ENCODE data around the gene PLA2R1.
"Not testable (repeated sequence)": the region's sequence is repeated elsewhere in the genome, so short reads cannot be mapped to it uniquely, and the experiment has no call there.

PLA2R1 gene

DNA sequence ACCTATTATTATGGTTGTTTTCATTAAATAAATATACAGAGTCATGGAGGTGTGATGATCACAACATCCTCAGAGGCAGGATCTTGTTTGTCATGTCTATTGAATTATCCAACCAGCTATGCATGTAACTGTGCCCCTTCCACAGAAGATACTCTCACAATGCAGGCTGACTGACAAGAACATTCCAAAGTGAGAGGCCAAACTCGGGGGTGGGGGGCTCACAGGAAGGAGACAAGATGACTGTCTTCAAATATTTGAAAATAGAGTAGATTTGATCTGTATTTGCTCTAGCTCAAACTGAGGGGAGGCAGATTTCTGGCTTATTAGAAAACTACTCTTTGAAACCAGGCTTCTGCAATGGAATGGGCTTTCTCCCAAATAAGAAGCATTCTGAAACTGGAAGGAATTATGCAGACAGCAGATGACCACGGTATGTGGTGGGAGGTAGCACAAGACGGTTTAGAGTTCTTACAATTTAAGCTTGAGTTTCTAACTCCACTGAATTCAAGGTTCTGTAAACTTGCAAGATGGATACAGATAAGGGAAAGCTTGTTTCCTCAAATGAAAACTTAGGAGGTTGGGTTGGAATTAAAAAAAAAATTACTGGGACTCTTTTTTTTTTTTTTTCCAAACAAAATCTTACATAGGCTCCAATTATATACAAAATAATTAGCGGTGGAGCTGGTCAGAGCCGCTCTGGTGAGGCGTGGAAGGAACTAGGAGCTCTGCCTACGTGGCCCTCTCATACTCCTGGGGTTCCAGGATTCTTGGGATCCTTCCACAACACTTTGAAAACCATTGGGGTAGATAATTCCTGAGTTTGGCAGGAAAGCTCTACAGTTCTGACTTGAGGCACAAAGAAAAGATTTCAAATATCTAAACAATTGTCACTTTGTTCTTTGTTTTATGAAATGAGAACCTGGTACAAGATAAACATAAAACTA, 79.3 kb downstream of the PLA2R1 start:
- no peak for DNase-seq (ENCODE audit: low read depth in 3 of 3)

DNA sequence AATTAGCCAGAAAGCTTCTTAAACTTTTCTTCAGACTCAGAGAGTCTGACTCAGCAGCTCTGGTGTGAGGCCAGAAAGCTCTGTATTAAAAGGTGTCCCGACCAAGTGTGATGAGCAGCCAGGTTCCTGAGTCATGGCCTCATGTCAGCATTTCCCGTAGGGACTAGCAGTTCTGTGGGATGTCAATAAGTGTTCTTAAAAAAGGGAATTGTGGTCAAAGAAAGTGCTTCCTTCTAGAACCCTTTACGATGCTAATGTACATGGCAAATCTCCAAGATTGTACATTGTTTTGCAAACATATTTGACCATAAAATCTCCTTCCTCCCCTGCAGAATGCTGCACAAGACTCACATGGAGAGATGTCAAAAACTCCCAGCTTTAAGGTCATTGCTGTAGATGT, 80.1 kb downstream of the PLA2R1 start:
- no peak for DNase-seq (ENCODE audit: low read depth in 3 of 3)

DNA sequence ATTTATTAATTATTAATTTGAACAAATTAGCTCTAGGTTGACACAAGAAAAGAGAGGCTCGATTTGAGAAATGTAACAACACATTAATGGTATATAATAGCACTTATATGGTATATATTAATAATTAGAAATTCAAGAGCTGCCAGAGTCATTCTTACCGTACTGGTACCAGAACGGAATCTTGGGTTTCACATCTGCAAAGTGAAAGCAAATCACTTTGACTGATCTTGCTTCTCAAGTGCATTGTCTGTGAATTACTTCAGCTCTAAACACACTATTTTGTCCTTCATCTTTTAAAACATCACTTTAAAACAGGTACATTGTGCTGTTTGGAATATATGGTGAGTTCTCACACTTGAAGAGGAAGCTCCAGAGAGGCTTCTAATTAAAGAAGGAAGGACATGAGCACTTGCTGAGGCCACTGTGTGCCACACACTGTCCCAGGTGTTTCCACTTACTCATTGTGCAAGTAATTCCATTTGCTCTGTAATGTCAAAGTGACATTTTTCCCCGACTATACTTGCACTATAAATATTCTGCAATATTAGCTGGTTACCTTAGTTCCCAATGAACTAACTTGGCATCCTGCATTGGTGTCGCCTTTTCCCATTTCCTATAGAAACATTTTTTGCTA, 85.8 kb downstream of the PLA2R1 start:
- no peak for DNase-seq (ENCODE audit: low read depth in 3 of 3)

DNA sequence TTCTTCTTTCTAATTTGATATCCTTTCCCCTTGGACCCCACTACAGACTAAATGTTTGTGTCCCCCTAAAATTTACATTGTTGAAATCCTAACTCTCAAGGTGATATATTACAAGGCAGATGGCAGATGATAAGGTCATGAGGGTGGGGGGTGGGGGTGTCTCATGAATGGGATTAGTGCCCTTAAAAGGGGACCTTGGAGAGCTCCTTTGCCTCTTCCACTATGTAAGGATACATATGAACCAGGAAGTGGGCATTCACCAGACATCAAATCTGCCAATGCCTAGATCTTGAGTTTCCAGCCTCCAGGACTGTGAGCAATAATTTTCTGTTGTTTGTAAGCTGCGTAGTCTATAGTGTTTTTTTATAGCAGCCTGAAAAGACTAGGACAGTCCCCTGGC, 89.1 kb downstream of the PLA2R1 start:
- DNase-seq (ENCODE audit: low read depth in 3 of 3) = no peak

DNA sequence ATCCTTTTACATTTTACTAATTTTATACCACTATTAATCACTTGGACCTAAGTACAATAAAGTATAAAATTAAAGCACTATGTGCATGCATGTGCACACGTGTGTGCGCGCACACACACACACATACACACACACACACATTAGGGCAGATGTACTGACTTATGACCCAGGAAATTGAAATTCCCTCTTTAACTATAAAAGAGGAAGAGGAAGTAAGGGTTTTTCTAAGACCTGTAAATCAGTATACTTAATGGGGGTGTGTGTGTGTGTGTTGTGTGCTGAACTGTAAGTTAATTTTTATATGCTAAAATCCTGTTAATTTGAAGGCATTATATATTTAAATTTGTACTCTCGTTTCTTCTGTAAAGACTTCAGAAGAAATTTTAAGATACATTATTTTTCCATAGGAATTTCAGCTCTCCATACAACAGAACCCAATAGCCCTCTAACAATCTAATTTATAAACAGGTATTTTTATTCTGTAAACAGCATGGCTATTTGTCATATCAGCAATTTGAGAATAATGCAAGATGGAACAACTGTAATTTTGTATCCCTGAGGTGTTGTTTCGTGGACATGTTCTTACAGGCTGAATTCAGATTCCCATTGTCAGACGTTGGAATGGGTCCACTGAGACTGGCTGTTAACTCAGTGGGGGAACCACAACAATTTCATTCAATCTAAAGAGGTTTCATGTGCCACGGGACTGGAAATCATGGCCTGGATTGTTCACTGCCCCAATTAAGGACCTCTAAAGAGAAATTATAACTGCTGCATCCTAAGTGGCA, 90.9 kb downstream of the PLA2R1 start:
- DNase-seq (ENCODE audit: low read depth in 3 of 3) = no peak

DNA sequence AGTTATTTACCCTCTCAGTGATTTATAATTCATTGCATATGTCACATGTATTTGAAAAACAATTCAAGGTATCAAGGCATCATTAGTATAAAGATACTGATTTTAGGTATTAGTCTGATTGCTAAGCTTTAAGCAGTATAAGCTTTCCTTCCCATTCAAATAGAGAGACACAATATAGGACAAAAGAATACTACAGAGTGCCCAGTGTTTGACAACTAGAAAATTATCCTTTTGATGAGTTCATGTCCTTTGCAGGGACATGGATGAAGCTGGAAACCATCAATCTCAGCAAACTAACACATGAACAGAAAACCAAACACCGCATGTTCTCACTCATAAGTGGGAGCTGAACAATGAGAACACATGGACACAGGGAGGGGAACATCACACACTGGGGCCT, 91.9 kb downstream of the PLA2R1 start:
- not testable (repeated sequence) for DNase-seq (ENCODE audit: low read depth in 3 of 3)

DNA sequence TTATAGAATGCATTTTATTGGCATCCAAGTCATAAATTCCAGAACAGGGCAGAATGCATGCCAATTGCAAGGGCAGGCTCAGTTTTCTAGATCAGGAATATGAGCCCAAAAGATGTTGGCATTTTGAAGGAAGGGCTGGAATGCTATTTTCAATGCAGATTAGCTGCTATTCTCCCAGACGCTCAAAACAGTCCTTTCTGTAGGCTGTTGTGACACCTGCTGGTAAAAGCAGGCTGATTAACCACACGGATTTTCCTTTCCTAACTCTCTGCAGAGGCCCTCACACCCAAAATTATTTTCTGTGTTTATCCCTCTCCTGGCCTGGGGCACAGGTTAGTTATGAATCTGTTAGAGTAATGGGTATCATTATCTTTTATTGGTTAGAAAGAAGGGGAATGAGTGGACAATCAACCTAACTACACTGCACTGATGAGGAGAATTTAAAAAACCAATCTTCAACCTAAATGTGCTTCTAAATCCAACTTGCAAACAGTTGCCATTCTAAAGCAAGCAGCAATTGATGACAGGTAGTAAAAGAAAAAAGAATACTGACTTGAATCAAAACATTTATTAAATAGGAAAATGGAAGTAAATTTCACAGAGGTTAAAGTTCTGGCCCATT, 94.0 kb downstream of the PLA2R1 start:
- no peak for DNase-seq (ENCODE audit: low read depth in 3 of 3)

DNA sequence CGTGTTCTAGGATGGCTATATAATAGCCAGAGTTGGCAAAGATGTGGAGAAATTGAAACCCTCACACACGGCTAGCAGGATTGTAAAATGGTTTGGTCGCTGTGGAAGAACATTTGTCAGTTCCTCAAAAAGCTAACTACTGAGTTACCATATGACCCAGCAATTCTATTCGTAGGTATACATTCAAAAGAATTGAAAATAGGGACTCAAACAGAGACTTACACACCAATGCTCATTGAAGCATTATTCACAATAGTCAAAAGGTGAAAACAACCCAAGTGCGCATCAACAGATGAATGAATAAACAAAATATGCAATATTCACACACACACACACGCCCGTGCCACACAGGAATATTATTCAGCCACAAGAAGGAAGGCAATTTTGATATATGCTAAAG, 98.7 kb downstream of the PLA2R1 start:
- DNase-seq (ENCODE audit: low read depth in 3 of 3) = no peak

DNA sequence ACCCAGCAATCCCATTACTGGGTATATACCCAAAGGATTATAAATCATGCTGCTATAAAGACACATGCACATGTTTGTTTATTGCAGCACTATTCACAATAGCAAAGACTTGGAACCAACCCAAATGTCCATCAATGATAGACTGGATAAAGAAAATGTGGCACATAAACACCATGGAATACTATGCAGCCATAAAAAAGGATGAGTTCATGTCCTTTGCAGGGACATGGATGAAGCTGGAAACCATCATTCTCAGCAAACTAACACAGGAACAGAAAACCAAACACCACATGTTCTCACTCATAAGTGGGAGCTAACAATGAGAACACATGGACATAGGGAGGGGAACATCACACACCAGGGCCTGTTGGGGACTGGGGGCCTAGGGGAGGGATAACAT, 99.9 kb downstream of the PLA2R1 start:
- DNase-seq (ENCODE audit: low read depth in 3 of 3) = not testable (repeated sequence)

DNA sequence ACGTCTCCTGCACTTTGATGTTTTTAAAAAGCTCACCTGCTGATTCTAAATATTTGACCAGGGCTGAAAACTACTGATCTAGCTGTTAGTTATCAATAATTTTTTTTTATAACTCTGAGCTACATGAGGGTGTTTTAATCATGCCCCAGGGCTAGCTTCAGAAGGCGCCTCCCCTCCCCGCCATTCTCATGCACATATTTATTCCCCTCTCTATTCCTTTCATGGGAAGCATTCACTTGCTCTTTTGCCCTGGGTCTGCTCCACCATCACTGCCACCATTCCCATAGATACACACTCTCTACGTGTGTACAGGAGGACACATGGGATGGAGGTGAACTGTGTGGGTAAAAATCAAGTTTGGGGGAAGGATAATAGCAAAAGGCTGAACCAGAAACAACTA, 101.0 kb downstream of the PLA2R1 start:
- DNase-seq (ENCODE audit: low read depth in 3 of 3) = no peak

DNA sequence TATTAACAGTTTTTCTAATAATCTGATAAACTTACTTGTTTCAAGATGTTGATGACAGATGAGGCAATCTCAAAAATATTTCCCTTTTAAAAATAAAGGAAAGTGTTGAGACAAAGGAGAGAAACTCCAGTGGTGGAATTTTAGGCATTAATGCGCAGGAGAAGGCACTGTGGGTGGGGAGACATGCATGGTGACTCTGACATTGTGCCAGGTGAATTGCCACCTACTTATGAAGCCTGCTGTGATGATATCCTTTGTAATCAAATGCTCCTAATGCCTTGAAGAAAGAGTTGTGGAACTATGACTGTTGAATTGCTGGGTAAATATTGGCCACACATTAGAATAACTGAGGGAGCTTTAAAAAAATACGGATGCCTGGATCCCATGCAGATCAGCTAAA, 101.4 kb downstream of the PLA2R1 start:
- no peak for DNase-seq (ENCODE audit: low read depth in 3 of 3)

DNA sequence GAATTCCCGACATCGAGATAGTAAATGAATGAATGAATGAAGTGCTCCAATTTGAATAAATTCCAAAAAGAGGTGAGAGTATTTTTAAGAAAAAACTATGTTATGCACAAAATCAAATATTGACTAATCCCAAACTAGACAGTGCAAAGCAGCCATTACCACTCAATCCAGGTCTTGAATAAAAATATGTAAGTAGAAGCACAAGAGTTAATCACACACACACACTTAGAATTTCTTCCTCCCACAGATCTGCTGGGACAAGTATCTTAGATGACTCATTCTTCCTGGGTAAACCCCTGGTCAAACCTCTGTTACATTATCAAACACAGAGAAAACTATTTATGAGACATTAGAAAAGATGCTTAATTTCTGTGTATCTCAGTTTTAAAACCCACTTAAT, 102.0 kb downstream of the PLA2R1 start:
- DNase-seq (ENCODE audit: low read depth in 3 of 3) = no peak

DNA sequence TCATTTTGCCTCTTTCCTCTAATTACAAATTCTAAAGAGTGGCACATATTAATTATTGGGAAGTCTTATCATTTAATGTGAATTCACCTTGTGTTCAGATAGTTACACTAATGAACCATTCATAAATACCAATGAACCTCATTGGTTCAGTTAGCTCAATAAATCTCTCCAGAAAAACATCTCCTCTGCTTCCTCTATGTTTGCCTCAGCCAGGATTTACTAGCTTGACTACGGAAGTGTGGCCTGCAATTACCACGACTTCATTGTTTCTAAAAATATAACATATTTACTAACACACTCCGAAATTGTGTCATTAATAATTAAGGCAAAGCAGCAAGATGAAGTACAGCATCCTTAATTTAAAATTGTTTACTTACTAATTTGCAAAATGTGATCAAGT, 103.3 kb downstream of the PLA2R1 start:
- no peak for DNase-seq (ENCODE audit: low read depth in 3 of 3)

DNA sequence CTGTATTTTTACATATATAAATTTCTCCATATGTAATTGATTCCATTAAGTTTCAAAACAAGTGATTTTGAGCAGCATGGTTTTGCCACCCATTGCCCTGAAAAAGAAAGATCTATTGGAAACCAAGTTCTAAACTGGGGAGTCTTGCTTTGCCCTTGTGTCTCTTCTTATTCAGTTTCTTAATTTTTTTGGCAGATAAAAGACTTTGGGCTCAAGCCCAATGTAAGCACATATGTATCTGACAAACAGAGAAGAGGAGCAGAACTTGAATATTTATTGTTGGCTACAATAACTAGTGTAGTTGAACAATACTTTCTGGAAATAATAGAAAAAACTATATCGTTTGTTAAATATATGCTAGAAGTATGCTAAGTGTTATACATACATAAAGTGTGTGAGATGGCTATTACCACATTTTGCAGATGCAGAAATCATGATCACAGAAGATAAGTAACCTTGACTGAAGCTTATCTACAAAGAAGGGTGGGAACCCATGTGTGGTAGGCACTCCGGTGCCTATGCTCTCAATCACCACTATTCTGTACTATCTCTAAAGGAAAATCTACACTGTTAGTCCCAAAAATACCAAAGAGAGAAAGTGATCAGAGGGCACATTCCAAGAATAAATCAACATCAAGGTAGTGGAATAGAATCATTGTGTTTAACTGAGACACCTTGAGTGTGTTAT, 109.1 kb downstream of the PLA2R1 start:
- DNase-seq (ENCODE audit: low read depth in 3 of 3) = no peak

DNA sequence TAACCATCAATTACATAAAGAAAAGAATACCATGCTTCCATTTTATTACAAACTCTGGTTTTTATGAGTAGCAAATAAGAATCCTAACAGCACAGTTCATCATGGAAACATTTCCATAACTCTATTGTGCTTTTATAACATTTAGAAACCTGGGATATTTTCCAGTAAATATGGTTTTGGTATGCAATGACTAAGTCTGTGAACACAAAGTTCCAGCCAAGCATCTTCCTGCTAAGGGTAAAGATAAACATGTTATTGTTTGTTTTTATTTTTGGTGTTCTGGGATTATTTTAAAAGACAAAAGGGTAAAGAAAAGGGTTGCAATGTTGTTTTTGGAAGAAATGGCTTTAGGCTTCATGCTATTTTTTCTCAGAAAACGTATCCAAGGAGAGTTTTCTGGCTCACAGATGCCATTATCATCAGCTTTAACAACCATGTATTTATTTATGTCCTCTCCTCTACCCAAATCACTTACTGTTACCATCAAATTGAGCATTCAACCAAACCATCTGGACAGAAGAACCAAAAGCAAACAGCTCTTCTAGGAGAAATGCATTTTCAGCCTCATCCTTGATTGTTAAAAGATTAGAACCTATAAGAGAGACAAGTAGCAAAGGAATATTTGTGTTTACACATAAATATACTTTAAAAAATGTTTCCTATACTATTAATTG, 116.0 kb downstream of the PLA2R1 start:
- DNase-seq (ENCODE audit: low read depth in 3 of 3) = no peak

DNA sequence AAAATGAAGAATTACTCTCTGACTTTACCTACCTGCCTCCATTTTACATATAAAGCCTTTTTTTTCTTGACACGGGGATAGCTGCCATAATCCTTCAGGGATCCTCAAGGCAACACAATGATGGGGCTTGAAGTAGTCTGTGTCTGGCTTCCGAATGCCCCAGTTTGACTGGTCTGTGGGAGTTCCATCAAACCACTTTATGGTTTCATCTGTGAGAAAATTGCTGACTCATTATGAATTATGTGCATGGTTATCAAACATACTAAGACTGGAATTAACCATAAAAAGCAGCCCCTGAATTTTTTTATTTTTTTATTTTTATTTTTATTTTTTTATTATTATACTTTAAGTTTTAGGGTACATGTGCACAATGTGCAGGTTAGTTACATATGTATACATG, 117.5 kb downstream of the PLA2R1 start:
- no peak for DNase-seq (ENCODE audit: low read depth in 3 of 3)

DNA sequence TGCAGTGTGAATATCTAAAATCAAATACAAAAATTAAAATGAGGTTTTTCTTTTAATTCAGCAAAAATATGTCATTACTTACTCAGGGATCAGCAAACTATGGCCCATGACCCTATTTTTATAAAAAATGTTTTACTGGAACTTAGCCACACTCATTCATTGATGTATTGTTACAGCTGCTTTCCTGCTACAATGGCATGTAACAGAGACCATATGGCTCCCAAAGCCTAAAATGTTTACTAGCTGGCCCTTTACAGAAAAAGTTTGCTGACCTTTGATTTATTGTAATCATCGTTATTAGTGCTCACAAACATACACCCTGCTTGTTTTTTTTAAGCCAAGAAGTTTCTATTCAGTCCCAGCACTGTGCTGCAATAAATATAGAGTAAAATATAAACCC, 120.3 kb downstream of the PLA2R1 start:
- no peak for DNase-seq (ENCODE audit: low read depth in 3 of 3)

DNA sequence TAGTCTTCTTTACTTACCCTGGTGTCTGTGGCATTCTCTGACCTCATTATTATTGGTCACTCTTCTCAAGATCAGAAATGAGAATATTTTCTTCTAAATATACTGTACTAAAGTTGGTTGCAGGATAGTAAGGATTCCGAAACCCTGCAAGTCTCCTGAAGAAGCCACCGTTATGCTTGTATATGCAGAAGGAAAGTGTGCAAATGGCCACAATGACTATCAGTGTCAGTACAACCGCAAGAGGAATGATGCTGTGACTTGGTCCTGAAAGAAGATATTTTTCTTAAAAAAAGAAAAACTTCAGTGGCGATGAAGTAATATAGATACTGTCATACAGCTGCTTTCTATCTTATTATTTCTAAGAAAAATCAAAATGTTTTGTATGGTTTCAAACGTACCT, 120.7 kb downstream of the PLA2R1 start:
- no peak for DNase-seq (ENCODE audit: low read depth in 3 of 3)

DNA sequence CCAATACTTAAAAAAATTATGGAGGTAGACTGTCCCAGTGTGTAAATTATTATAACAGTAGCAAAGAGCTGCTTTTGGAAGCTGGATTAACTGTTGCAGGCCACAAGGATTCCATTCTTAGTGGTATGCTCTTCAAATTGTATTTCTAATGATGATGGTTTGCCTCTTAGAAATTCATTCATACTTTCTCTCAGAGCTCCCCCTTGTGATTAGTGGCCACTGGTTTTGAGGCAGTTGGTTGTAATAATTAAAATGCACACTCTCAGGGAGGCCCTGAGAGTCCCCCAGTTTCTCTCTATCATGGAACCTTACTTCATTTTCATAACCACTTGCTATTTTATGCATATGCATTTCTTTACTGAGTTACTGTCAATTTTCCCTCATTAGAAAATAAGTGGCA, 122.5 kb downstream of the PLA2R1 start:
- no peak for DNase-seq (ENCODE audit: low read depth in 3 of 3)

DNA sequence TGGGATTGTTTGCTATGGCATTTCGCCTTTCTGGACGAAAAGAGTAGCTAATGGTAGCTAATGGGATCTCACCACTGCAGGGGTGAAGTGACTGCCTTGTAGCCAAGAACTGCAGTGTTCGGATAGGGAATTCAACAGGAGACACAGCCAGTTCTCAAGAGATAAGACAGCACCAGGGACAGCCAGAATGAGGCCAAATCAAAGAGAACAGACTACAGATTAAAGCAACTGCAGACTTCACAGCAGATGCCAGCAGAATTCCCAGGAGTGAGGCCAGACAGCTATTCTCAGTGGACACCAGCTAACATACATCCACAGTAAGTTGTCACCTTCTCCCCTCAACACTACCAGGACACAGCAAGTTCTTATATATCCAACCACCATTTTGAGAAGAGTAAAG, 124.0 kb downstream of the PLA2R1 start:
- DNase-seq (ENCODE audit: low read depth in 3 of 3) = no peak

DNA sequence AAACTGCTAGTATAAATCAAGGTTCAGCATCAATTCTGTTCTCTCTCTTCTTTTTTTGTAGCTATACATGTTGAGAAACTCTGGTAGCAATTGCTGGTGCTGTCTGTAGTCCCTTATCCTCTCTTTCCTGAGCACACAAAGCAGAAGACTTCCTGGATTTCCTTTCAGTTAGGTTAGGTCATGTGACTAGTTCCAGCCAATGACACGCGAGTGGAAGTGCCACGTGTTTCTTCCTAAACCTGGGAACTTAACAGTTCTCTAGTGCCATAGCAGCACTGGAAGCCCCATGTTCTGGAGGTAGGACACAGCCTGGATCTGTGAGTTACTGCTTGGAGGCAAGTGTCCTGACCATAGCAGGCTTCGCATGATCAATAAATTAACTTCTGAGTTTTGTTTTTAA, 125.9 kb downstream of the PLA2R1 start:
- DNase-seq (ENCODE audit: low read depth in 3 of 3) = no peak

Measured in stimulated activated CD4-positive, alpha-beta T cell treated with anti-CD3 and anti-CD28 coated beads, TNF-alpha, amount 100 ng/mL, for 24 hours (primary cell).